HG03521 (cell line): ENCODE results near the gene FSTL4.

Source experiments
- ATAC-seq: cut with Tn5 transposase; IDR thresholded peaks from one replicate; pipeline ENCODE4 v1.9.1; 2021; ENCODE audit warnings: mild to moderate bottlenecking, moderate library complexity; ENCODE audit not compliant: unreplicated experiment

The FSTL4 gene

GRCh38 chr5:133393776-133394476, 218.4 kb downstream of the FSTL4 start:
- ATAC-seq = no peak

GRCh38 chr5:133392448-133392847, 219.9 kb downstream of the FSTL4 start:
- ATAC-seq = no peak

DNA sequence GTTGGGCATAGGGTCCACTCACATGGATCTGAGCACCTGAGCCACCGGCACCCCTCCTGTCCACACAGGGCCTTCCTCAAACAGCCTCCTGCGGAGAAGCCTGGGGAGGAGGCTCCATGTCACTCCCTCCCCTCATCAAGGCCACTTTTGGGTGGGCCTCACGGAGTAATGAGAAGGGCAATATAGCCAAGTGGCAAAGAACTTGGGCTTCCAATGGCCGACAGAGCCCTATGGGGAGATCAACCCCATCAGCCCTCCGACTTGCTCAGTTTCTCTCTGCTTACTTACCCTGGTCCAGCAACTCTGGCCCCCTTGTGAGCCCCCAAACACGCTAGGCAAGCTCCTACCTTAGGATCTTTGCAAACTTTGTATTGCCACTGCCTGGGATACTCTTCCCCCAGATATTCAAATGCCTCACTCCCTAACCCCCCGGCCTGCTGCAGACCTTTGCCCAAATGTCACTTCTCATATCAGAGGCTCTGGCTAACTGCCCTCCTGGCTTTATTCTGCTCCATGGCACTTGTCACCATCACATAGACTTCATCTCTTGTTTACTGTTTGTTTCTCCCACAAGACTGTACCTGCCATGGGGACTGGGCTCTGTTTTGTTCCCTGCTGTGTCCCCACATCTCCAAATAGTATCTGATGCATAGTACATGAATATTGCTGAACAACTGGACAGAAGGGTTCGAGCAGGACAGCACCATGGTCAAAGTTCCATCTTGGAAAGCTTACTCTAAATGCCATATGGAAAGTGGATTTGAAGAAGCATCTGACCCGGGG, 220.8 kb downstream of the FSTL4 start:
- no peak for ATAC-seq

DNA sequence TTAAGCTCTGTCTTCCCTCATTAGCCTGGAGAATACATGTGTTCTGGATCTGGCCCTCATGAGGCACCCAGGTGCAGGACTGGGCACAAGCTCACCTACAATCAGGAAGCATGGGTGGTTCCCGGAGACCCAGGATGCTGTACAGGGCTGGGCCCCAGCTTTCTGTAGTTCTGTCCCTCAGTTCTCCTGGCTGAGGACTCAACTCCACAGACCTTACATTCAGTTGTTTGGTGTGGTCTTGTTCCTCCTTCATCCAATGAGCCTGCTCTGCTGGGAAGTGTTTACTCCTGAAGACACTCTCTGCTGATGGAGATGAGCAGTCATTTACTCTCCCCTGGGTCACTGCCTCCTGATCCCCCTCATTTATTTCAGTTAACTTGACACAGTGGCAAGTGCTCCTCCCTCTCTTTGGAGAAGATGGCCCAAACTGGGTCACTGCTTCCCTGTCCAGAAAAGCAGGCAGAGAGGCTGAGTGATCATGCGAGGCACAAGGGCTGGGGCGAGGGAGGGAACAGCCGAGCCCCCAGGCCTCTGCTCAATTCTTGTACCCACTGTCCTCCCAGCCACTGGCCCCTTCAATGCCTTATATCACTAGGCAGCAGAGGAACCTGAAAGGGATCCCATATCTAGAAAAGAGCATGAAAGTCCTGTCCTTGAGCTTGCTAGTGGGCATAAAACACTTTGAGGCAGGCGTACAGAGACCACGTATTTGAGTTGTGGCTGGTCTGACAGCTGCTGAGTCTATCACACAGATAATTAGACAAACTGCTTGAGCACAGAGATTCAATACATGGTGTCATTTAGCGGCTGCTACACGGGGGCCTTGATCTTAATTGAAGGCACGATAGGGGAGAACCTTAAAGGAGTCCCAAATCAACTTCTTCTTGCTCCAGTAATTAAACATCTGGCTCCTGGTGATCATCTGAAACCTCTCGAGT, 221.7 kb downstream of the FSTL4 start:
- no peak for ATAC-seq

- ATAC-seq = no peak
Observed at GRCh38 chr5:133389066-133389590, 223.2 kb downstream of the FSTL4 start.

DNA sequence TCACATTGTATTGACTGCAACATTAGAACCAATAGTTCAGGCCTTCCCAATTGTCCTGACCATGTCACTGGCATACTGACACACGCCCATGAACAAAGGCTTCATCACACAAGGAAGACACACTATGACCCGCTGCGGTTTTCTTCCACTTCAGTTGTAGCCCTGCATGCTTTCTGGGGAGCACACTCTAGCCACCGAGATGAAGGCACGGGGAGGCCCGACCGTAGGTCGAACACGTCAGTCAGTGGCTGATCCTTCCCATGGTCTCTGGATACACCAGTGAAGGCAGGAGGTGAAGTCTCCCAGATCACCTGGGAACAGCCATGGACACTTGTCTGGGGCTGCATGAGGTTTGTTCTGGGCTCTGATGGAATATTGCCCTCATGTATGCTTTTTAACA, 224.7 kb downstream of the FSTL4 start:
- no peak for ATAC-seq

DNA sequence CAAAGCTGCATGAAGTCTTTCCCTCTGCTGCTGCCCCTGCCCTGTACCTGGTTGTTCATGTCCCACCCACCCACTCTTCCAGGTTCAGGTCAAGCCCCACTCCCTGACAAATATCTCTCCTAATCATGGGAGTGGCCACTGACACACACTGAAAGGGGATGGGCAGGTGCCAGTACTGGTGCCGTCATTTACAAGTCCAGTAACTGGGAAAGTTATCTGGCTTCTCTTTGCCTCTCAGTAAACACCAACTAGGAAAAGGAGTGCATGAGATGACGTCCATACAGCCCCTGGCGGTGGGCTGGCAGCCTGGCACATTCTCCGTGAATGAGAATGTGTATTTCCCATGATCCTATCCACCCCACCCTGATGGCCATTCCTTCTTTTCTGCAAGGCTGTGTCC, 225.2 kb downstream of the FSTL4 start:
- no peak for ATAC-seq

GRCh38 chr5:133386662-133387061, 225.7 kb downstream of the FSTL4 start:
- no peak for ATAC-seq

DNA sequence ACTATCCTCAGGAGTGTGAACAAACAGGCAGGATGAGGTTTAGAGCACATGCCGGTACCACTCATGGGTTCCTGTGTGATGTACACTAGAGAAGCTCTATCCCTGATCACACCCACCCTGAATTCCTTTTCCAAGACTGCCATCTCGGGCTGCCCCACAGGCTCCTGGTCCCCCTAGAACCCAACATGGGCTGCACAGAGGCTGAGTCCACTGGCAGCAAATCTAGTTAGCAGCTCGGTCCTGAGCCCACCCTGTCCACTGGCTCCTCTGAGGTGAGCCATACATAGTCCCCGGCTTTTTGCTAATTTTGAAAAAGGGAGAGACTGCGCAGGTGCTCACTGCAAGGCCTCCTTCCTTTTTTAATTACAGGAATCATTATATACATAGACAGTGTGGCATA, 227.0 kb downstream of the FSTL4 start:
- ATAC-seq = no peak

GRCh38 chr5:133384903-133385302, 227.4 kb downstream of the FSTL4 start:
- no peak for ATAC-seq

DNA sequence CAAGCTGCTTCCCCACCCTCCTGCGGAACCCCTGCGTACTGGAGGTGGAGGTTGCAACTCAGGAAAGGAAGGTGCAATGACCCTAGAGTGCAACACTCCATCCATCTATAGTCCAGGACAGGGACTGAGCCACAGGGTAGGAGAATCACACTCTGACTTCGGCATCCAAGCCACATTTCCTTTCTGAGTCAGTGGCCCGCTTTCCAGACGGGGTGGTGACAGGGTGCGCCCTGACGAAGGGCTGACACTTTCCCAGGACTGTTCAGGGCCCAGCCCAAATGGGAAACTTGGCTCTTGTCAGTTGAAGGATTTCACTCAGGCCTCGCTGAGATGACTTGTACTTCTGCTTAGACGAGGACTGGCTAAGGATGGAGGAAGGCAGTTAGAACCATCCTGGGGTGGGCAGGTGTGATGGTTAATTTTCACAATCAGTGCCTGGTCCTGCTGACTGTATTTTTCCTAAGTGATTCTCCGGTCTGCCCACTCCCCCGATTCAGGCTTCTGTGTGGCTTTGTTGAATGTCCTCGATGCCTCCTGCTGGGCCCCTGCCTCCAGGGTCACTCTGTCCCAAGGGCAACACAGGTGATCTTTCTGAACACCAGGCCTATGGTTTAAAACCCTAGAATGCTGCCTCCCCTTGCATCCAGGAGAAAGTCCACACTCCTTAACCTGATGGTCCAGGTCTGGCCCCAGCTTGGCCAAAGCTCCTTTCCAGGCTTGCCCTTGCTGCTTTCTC, 228.1 kb downstream of the FSTL4 start:
- ATAC-seq = no peak

DNA sequence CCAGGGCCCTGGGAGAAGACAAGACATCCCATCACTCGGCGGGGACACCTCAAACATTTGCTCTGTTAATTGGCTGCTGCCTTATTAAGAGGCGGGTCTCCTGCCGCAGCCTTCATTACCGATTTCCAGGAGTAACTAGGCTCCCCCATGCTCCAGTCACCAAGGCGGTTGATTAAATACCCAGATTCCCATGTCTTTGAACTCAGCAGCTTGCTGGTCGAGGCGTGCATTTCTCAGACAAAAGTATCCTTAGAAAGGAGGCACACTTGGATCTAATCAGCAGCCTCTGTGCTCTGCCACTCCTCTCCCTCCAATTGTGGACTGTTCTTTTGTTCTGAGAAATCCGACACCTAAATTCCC, 228.8 kb downstream of the FSTL4 start:
- no peak for ATAC-seq

- no peak for ATAC-seq
Observed at GRCh38 chr5:133382661-133383579, 229.4 kb downstream of the FSTL4 start.

DNA sequence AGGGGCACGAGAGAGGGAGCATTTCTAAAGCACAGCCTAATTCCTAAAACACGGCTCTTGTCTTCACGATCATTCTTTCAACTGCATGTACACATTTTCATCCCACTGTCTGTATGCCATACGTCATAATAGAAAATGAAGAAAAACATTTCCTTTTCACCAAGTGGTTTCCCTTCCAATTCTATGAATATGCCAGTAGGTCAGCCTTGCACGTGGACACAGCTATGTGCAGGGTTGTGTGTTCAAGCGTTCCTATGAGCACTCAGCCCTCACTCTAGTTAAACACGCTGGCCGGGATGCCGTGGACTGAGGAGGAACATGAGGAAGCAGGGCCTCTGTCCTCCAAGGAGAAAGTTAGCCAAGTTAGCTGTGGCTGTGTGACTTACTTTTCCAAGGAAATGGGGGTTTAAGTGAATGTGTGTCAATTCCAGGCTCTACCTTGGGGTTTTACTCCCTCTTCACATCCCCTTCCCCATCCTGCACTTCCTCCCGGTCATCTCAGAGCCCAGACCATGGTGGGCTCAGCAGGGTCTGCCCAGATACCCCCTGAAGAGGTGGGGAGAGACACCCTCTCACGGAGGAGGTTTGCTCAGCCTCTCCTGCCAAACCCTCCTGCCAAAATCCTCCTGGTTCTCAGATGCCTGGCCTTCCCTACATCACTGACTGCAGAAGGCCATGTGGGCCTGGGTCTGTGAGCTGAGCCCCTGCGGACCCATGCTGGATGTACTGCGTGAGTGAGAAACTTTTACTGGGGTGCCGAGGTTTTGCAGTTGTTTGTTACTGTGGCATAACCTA, 230.6 kb downstream of the FSTL4 start:
- ATAC-seq = no peak

DNA sequence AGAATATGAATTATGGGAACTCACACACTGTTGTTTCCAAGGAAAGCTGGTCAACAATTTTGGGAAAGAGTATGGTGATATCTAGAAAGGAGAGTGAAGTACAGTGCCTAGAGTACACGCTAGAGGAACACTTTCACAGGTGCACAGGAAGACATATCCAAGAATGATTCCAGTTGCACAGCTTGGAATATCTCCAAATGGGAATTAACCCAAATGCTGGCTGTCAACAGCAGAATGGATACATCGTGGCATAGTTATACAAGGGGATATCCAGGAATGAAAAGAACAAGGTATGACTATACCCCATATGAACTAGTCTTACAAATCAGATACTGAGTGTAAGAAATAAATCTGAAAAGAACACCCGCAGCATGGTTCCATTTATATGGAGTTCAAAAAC, 231.3 kb downstream of the FSTL4 start:
- ATAC-seq = no peak

- no peak for ATAC-seq
Observed at GRCh38 chr5:133377736-133378135, 234.6 kb downstream of the FSTL4 start.

GRCh38 chr5:133376986-133377385, 235.4 kb downstream of the FSTL4 start:
- ATAC-seq = no peak

DNA sequence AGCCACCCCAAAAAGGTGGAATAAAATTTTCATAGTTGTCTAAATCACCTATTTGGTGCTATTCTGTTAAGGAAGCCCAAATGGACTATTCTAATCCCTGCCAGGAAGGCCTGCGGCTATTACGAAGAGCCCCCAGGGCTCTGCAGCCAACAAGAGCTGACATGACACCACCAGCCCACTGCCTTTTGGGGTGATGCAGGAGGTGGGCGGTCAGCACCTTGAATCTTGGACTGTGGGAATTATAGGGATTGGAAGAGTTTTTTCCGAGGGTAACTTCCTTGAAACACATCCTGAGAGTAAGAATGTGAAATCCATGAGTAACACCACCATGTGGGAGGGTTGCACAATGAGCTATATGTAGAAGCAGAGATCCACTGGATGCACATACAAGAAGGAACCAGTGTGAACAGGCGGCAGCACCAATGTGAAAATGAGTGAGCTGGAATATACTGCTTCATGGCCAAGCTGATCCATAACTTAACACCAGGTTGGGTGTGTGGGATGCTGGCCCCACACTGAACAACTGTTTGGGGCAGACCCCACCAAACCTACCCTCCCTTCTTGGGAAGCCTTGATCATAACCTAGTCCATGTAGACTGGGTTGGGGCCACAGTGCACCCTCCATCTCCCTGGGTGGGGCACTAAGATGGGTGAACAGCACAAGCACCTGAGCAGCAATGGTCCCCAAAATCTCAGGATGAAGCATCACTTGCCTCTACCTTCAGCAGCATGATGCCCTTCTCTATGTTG, 239.0 kb downstream of the FSTL4 start:
- ATAC-seq = no peak
